GM12873 (cell line): Measurements from ENCODE around the gene PTCHD4.

ENCODE experiments used
- TF ChIP-seq, protein P1 (sequence below): IDR thresholded peaks from 2 replicates; pipeline ENCODE4 v1.5.1; 2012; ENCODE audit warnings: low read depth, mild to moderate bottlenecking, moderate library complexity, low read length, control low read depth; ENCODE audit not compliant: insufficient read depth; ENCODE audit errors: missing control alignments

Gene PTCHD4

DNA sequence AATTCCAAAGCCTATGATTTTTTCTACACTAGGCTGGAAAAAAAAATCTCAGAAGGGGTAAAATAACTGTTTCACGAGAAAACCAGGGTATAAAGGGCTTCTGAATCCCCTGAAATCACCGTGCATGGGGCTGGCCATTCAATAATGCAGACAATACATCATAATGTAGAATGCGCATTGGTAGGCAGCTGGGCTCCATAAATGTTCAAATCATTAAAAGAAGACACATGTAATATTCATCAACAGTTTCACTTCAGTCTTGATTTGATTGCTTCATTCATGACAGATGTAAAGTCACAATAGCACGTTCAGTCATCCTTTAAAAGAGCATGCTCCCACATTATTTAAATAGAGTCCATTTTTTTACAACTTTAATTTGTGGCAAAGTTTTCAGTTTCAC lies 20.5 kb downstream of the PTCHD4 start:
- TF ChIP-seq, protein P1, sequence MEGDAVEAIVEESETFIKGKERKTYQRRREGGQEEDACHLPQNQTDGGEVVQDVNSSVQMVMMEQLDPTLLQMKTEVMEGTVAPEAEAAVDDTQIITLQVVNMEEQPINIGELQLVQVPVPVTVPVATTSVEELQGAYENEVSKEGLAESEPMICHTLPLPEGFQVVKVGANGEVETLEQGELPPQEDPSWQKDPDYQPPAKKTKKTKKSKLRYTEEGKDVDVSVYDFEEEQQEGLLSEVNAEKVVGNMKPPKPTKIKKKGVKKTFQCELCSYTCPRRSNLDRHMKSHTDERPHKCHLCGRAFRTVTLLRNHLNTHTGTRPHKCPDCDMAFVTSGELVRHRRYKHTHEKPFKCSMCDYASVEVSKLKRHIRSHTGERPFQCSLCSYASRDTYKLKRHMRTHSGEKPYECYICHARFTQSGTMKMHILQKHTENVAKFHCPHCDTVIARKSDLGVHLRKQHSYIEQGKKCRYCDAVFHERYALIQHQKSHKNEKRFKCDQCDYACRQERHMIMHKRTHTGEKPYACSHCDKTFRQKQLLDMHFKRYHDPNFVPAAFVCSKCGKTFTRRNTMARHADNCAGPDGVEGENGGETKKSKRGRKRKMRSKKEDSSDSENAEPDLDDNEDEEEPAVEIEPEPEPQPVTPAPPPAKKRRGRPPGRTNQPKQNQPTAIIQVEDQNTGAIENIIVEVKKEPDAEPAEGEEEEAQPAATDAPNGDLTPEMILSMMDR, result no peak

DNA sequence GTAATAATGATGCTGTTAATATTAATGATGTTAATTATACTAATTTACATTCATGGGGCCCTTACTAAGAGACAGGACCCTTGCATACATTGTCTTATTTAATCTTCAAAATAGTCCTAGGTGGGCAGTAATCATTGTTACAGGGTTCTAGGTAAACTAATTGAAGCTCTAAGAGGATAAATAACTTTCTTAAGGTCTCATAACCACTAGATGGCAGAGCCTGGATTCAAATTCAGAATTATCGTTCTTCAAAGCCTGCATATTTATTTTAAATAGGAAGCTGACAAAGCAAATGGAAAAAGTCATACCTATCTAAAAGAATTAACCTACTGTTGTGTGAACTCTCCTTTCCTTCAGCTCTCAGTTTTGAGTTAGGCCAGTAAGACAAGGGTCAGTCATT lies 23.5 kb downstream of the PTCHD4 start:
- TF ChIP-seq, protein P1, result peak; percentile 11

GRCh38 chr6:48086187-48086586 lies 24.8 kb downstream of the PTCHD4 start:
- TF ChIP-seq, protein P1, result no peak

DNA sequence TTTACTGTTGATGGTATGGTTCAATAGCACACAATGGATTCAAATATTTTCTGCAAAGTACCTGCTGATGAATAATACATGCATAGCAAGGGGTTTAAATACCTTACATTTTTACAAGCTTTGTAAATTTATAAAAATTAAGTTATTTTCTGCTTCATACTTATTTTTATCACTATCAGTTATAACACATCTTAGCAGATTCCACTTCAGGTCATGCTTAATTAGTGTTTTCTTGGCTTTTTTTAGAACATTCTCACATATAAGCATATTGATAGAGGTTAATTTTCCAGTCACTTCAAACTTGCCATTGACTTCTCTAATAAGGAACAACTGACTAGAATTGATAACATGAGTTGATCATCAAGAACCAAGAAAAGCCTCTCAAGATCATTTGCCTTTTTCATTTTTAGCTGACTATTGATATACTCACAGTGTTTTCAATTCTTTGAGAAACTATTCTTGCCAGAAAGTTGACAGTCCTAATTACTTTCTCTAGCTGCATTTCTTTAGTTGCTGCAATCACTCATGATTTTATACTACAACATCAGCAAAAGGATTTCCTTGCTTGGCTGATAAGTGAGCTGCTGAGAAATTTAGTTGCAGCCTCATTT lies 25.8 kb downstream of the PTCHD4 start:
- TF ChIP-seq, protein P1, result no peak

- TF ChIP-seq, protein P1, result no peak
Observed at GRCh38 chr6:48084201-48084600, 26.8 kb downstream of the PTCHD4 start.

DNA sequence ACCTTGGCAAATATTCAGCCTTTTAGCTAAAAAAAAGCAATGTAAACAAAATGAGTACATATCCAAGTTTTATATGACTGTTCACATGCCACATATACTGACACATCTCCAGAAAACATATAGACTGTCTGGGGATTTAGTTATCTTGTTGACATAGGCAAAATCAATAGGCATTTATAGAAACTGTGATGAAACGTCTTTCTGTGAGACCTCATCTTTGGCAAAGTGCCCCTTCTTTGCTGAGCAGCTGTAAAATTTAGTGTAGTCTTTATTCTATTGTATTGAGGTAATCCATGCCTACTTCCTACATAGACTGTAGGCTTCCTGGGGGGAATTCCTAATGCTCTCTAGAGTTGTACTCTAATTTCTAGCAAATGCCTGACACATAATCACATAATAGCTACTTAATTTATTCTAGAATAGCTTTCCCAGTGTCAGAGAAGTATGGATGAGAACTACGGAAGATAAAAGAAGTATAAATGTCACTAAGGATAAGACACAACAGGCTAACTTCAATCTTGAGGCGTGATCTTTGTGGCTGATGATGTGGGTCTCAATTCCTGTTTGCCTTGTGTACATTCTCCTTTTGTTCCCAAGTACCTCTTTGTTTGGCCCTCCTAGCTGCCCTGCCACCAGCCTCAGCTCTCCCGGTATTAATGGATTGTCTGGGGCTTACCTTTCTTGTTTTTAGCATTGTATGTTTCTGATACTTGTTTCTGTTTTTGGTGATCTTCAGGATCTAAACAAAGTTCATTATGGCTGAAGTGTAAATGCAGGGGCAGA lies 30.6 kb downstream of the PTCHD4 start:
- TF ChIP-seq, protein P1, result no peak

GRCh38 chr6:48078120-48078519 lies 32.9 kb downstream of the PTCHD4 start:
- TF ChIP-seq, protein P1, result no peak
